GM19328 (cell line): ENCODE results near the gene TTC3.

Experiments
- ATAC-seq: cut with Tn5 transposase; IDR thresholded peaks from one replicate; pipeline ENCODE4 v1.9.1; 2021; ENCODE audit warnings: mild to moderate bottlenecking, moderate library complexity; ENCODE audit not compliant: unreplicated experiment

Gene TTC3

GRCh38 chr21:37188825-37189224 lies 115.8 kb downstream of the TTC3 start:
- no peak for ATAC-seq

GRCh38 chr21:37192019-37192418 lies 119.0 kb downstream of the TTC3 start:
- ATAC-seq, result no peak

- no peak for ATAC-seq
Observed at GRCh38 chr21:37193006-37193405, 120.0 kb downstream of the TTC3 start.

- no peak for ATAC-seq
Observed at GRCh38 chr21:37193676-37194075, 120.6 kb downstream of the TTC3 start.

DNA sequence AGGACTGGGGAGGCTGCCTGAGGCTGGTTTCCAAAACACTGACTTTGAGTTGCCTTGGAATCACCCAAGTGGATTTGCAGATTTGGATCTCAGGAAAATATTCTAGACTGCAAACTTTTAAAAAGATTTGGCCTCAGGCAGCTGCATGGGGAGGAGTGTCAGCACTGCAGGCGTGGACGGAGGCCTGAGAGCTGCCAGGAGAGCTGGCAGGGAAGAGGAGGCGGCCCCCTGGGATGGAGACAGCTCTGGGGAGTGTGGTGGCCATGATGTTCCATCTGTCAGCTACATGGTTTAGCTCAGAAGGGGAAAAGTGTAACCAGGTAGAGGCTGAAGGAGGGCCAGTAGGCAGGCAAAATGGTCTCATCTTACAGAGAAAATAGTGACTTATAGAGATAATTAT lies 122.0 kb downstream of the TTC3 start:
- no peak for ATAC-seq

DNA sequence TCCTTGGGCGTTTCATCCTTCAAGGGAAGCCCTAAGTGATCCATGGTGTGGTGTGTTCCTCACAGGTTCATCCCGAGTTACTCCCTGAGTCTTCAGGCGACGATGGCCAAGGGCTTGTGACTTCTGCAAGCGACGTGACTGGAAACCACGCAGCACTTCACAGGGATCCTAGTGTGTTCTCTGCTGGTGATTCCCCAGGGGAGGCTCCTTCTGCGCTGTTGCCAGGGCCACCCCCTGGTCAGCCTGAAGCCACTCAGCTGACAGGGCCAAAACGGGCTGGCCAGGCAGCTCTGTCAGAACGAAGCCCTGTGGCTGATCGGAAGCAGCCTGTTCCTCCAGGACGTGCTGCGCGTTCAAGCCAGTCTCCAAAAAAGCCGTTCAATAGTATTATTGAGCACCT lies 122.6 kb downstream of the TTC3 start:
- ATAC-seq, result no peak

DNA sequence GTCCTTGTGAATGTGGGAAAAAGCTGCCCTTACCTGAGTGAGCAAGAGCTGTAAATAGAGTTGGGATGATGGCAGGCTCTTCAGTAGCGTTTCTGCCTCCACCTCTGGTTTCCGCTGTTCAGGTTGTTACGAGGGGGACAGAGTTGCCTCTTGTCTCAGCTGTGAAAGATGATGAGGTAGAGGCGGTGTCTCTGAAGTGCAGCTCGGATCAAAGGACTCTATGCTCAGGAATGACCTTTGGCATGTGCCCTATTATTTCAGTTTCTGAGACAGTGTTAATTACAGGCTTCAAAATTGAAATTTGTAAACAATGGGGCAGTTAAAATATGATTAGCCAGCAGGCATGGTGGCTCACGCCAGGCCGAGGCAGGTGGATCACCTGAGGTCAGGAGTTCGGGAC lies 123.8 kb downstream of the TTC3 start:
- no peak for ATAC-seq

GRCh38 chr21:37197746-37198145 lies 124.7 kb downstream of the TTC3 start:
- ATAC-seq, result no peak

DNA sequence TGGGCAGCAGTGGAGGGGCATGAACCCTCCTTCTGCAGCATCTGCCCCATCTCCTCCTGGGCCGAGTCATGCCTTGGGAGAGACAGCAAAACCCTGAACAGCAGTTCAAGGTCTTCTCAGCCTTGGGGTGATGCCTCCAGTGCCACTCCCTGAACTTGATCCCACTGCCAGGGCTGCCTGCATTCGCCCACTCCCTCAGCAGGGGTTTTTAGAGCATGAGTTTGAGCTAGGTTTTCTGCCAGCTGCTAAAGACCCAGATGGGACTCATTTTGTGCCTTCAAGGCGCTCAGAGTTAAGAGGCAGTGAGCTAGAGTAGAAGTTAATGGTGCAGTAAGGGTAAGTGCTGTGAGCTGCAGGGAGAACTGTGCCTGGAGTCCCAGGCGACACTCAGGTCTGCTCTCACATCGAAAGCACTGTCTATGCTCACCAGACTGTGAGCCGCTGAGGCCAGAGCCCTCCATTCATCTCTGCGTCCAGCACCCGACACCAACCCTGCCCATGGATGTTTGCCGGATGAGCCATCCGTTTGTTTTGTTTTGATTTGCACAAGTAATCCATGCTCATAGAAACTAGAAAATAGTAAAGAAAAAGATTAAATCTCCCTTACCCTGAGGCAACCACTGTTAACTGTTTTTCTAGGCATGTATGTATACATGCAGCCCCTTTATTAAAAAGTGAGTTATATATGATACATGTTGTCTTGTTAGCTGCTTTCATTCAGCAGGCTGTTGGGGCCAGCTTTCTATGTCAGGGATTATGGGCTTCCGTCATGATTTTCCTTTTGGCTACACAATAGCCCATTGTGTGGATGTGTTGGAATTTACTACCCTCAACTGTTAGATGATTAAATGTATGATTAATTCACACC lies 126.2 kb downstream of the TTC3 start:
- ATAC-seq, result no peak

- ATAC-seq, result no peak
Observed at GRCh38 chr21:37200641-37201480, 127.8 kb downstream of the TTC3 start.

DNA sequence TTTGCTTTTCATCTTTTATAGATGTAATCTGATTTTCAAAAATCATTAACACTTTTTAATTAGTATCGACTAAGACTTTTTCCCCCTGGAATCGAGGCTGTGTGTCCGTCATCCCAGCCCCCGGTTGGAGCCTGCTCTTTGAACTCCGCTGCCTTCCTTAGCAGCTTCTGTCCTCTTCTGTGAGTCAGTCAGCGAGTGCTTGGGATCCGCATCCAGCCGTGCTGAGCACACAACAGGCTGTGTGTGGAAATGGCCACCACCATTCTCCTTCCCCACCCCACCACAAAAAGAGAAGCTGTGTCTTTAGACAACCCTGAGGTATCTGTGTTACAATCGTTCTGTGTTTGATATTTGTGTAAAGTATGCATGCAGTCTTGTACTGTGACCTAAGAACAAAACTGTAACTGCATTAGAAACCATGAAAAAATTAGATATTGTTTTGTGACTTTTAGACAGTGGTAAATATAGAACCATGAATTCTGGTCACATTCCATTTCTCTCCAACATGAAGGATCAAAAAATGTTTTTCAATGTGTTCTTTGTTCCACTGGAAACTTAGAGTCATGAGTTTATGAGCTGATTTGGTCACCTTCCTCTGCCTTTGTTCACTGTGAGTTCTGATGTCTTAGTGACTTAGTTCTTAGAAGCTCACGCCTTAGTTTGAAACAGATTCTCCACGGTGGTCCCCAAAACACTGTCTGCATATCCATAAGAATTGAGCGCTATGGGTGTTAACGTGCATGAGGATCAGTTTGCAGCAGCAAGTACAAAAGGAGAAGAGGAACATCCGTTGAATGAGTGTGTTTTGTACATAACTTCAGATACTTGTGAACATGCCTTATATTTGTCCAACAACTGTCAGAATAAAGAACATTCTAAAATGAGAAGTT lies 129.4 kb downstream of the TTC3 start:
- ATAC-seq, result no peak

DNA sequence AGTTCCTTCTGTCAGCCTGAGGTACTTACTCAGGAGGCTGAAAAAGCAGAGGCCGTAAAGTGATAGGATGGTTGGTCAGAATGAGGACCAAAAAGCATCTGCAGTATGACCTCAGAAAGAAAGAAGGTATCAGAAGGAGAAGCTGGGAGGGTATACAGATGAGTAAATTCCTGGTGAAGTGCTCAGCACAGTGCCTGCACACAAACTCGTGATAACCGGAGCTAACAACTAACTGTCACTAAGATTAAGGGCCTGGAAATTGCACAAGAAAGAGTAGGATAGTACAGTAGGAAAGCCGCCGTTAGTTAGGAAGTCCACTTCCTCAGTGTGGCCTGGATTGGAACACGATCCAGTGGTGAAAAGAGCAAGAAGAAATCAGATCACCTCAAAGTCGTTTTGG lies 131.5 kb downstream of the TTC3 start:
- no peak for ATAC-seq

- no peak for ATAC-seq
Observed at GRCh38 chr21:37206496-37206895, 133.4 kb downstream of the TTC3 start.

GRCh38 chr21:37207441-37208009 lies 134.5 kb downstream of the TTC3 start:
- no peak for ATAC-seq

- ATAC-seq, result no peak
Observed at GRCh38 chr21:37208056-37208721, 135.1 kb downstream of the TTC3 start.

DNA sequence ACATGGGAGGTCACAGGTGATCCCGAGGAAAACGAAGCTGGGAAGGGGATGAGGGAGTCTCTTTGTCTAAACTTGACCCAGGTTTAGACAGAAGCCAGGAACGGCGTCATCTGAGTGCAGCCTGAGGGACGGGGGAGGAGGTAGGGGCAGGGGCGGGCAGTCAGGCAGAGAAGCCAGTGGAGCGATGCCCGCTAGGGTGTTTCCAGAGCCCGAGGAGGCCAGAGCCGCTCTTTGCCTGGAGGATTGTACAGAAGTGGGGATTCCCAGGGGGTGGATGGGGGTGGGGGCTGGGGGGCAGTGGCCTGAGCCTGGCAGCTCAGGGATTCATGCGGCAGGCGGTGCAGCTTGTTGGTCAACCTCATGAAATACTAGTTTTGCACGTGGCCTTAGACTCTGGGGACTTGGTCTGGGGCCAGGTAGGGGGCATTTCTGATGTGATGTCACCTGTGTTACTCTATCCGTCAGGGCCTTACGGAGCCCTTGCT lies 135.7 kb downstream of the TTC3 start:
- no peak for ATAC-seq

- no peak for ATAC-seq
Observed at GRCh38 chr21:37210130-37210529, 137.1 kb downstream of the TTC3 start.

DNA sequence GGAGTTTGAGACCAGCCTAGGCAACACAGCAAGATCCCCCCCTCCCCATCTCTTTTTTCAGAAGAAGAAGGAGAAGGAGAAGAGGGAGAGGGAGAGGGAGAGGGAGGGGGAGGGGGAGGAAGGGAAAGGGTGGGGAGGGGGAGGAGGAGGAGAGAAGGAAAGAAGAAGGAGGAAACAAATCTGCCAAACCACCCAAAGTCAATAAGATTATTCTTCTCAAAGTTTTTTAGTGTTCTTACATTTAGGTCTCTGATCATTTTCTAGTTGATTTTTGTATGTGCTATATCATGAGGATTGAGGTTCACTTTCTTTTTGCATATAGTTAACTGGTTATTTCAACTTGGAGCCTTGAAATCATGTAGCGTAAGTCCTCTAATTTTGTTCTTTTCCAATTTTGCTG lies 137.7 kb downstream of the TTC3 start:
- ATAC-seq, result no peak

GRCh38 chr21:37214952-37215351 lies 141.9 kb downstream of the TTC3 start:
- no peak for ATAC-seq
